Breast epithelium (tissue), 4 donors: ENCODE data around the gene PSMB11. TPM values are rescaled to one million over a fixed set of nuclear protein-coding genes. Genes with fewer than 3 reads are reported as not detected.
A peak's percentile ranks its signal among the peaks of the same experiment; 100 is the strongest.

ENCODE experiments used
- DNase-seq, 2 donors: peaks; one replicate each; pipeline ENCODE4 v3.0.0-alpha.2; 2019; ENCODE audit warnings: low spot score in 2 of 2
- H3K27ac ChIP-seq, 2 donors: fragments of 200-600 bp; sonication (generic) in 1 of 2; one replicate each; pipeline ENCODE4 v1.5.1; 2016 to 2019; ENCODE audit warnings: mild to moderate bottlenecking in 1 of 2
- H3K27me3 ChIP-seq, 2 donors: fragments of 200-600 bp; sonication (generic) in 1 of 2; one replicate each; pipeline versions ENCODE4 v1.5.1 to v1.6.0; 2017 to 2019; ENCODE audit warnings: control low read depth in 1 of 2, mild to moderate bottlenecking in 1 of 2
- H3K36me3 ChIP-seq: fragments of 200-600 bp; one replicate; pipeline ENCODE4 v1.5.1; 2019
- H3K4me1 ChIP-seq, 2 donors: fragments of 200-600 bp; sonication (generic); one replicate each; pipeline ENCODE4 v1.5.1; 2016 to 2019; ENCODE audit warnings: control low read depth in 1 of 2
- H3K4me3 ChIP-seq, 3 donors: fragments of 200-600 bp; sonication (generic); 1 replicate in 2 of 3; 2 replicates in 1 of 3; pipeline ENCODE4 v1.5.1; 2016 to 2019; ENCODE audit warnings: mild to moderate bottlenecking in 3 of 3, moderate library complexity in 2 of 3
- H3K9me3 ChIP-seq, 2 donors: fragments of 200-600 bp; sonication (generic) in 1 of 2; one replicate each; pipeline ENCODE4 v1.5.1; 2016 to 2019; ENCODE audit warnings: control low read depth in 1 of 2
- POLR2A ChIP-seq: fragments of 450-650 bp; IDR thresholded peaks from one replicate; pipeline ENCODE4 v1.6.1; 2016; ENCODE audit warnings: antibody characterized with exemption, mild to moderate bottlenecking, moderate library complexity
- POLR2AphosphoS5 ChIP-seq, 3 donors: sonication (generic); formaldehyde crosslinking; IDR thresholded peaks; one replicate each; pipeline ENCODE4 v1.6.1; 2017; ENCODE audit warnings: antibody characterized with exemption in 3 of 3
- intact Hi-C: fragments of 100-400 bp; cut with DNase I; formaldehyde crosslinking; loops from one replicate; pipeline ENCODE4 v1.15.1; 2023; ENCODE audit warnings: low total_unique reads
- total RNA-seq, 3 donors: library from RNA; depleted of rRNA; stranded (reverse); fragments of >200 nt; gene quantifications; one replicate each; pipeline ENCODE4 v1.1.0, GENCODE V29; 2016
- TF ChIP-seq, protein P1 (sequence below), 3 donors: fragments of 450-650 bp; IDR thresholded peaks; one replicate each; pipeline ENCODE4 v1.5.1; 2016 to 2017; ENCODE audit warnings: antibody characterized with exemption in 3 of 3, mild to moderate bottlenecking in 3 of 3, moderate library complexity in 3 of 3

PSMB11 gene
- total RNA-seq, 3 donors from 2014 or later, result not detected

DNA sequence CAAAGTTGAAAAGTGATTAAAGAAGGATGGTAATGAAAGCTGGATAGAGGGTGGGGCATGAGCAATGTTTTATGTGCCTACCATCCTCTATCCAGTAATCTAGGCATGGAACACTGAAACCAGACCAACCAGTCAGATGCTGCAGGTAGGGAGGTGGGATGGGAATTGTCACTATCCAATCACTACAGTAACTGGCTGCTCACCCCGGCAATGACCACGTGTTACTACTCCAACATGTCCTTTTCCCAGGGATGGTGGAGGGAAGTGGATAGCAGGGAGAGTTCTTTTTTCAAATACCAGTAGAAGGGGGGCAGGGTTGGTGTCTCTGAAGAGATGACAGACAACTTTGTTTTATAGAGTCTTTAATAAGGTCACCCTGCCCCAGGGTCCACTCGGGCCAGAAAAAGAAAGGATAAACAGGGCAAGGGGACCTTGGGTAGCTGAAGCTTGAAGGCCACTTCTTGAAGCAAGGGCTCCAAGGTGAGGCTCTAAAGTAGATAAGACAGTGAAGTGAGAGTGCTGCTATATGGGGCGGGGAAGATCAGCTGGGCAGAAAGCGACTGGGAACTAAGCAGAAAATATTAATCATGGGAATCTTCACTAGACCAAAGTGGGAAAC lies 30.0 kb downstream of the PSMB11 start:
- Histone ChIP-seq H3K4me1 (peaks cover 7 to 13% of the 10 kb centered on the region in 2 donors), H3K27ac (peak overlapping the region; percentile 84 to 93), H3K27me3 (no peaks in the 10 kb centered on the region), H3K36me3 (no peaks in the 10 kb centered on the region), H3K4me3 (peak overlapping the region; percentile 56 to 77 (median 57)), H3K9me3 (no peaks in the 10 kb centered on the region)
- DNase-seq, result no peak
- intact Hi-C loops, result no loop called here
- TF ChIP-seq, protein P1, sequence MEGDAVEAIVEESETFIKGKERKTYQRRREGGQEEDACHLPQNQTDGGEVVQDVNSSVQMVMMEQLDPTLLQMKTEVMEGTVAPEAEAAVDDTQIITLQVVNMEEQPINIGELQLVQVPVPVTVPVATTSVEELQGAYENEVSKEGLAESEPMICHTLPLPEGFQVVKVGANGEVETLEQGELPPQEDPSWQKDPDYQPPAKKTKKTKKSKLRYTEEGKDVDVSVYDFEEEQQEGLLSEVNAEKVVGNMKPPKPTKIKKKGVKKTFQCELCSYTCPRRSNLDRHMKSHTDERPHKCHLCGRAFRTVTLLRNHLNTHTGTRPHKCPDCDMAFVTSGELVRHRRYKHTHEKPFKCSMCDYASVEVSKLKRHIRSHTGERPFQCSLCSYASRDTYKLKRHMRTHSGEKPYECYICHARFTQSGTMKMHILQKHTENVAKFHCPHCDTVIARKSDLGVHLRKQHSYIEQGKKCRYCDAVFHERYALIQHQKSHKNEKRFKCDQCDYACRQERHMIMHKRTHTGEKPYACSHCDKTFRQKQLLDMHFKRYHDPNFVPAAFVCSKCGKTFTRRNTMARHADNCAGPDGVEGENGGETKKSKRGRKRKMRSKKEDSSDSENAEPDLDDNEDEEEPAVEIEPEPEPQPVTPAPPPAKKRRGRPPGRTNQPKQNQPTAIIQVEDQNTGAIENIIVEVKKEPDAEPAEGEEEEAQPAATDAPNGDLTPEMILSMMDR (IDR thresholded peaks at IDR 0.05), result no peak
- TF ChIP-seq POLR2AphosphoS5 (IDR thresholded peaks at IDR 0.05) (no peak), POLR2A (no peak)

DNA sequence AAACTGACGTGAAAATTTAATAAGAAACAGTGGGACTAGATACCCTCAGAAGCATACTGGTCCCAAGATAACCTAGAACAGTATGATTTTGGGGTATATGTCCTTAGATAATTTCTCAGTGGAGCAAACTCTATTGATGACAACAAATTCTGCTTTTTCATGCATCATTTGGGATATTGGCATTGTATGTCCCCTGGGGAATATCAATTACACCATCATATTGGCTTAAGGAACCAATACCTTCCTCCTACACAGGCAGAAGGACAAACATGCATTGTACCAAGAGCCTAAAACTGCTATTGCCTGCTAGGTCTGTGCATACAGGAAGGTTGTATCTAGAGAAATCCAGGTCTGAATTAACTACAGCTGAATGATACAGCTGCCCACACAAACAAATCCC lies 32.9 kb downstream of the PSMB11 start:
- H3K4me3 ChIP-seq, result no peak overlapping the region
- H3K27me3 ChIP-seq, result no peaks in the 10 kb centered on the region
- intact Hi-C loops, result no loop called here
- TF ChIP-seq, protein P1 (IDR thresholded peaks at IDR 0.05), result no peak
- TF ChIP-seq POLR2AphosphoS5 (IDR thresholded peaks at IDR 0.05) (no peak), POLR2A (no peak)
- H3K36me3 ChIP-seq, result no peaks in the 10 kb centered on the region
- DNase-seq, result no peak
- peaks cover 7 to 13% of the 10 kb centered on the region in 2 donors for H3K4me1 ChIP-seq
- H3K9me3 ChIP-seq, result no peaks in the 10 kb centered on the region
- H3K27ac ChIP-seq, result no peak overlapping the region

DNA sequence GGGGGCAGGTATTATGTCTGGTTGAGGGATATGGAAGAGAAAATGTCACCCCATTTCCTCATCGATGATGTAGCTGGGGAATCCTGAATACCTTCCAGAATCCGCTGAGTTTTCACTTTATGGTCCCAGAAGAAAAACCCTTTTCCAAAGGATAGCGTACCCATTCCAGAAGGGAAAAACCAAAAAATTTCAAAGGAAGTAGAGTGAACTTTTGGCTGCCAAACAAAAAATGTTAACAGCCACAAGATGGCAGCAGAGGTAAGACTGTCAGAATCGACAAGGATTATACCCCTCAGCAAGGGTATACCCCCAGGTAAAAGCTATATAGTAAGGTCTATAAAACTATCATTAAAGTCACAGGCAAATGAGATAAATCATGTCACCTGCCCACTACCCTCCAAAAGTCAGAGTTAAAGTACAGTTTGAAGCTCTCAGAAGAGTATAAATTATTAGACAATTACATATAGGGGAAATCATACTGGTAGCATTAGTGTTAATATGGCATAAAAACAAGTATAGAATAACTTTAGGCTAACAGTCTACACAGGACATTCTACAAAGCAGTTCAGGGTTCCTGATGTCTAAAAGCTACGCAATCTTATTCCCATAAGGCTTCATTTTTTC lies 34.9 kb downstream of the PSMB11 start:
- TF ChIP-seq, protein P1 (IDR thresholded peaks at IDR 0.05), result peak in 1 of 3 donors; percentile 58
- no peak for TF ChIP-seq POLR2AphosphoS5 (IDR thresholded peaks at IDR 0.05)
- TF ChIP-seq POLR2A, result no peak
- intact Hi-C loops, result no loop called here
- Histone ChIP-seq H3K27ac (peak overlapping the region in 1 of 2 donors; percentile 50), H3K4me1 (peaks cover 3 to 7% of the 10 kb centered on the region in 2 donors), H3K36me3 (no peaks in the 10 kb centered on the region), H3K27me3 (no peaks in the 10 kb centered on the region), H3K9me3 (no peaks in the 10 kb centered on the region), H3K4me3 (no peak overlapping the region)
- no peak for DNase-seq

DNA sequence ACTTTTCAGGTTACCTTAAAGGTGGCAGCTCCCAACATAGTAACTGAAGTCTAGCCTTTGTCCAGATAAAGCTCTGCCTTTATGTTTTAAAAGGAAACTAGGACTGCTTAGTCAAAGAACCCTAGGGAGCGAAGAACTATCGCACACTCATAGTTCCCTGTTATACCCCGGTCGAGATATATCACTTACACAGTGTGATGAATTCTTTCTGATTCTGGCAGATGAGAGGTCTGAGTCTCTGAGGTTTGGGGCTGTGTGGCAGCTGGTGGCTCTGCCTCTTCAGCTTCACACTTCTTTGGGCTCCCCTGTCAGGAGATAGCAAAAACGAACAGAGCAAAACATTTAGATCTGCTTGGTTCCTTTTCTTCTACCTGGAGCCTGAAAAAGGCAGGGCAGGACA lies 36.0 kb downstream of the PSMB11 start:
- Histone ChIP-seq H3K4me1 (no peaks in the 10 kb centered on the region), H3K27ac (peak overlapping the region; percentile 65 to 84), H3K36me3 (no peaks in the 10 kb centered on the region), H3K9me3 (no peaks in the 10 kb centered on the region), H3K4me3 (no peak overlapping the region), H3K27me3 (no peaks in the 10 kb centered on the region)
- intact Hi-C loops, result no loop called here
- no peak for DNase-seq
- TF ChIP-seq, protein P1 (IDR thresholded peaks at IDR 0.05), result no peak
- TF ChIP-seq POLR2A (no peak), POLR2AphosphoS5 (IDR thresholded peaks at IDR 0.05) (no peak)

DNA sequence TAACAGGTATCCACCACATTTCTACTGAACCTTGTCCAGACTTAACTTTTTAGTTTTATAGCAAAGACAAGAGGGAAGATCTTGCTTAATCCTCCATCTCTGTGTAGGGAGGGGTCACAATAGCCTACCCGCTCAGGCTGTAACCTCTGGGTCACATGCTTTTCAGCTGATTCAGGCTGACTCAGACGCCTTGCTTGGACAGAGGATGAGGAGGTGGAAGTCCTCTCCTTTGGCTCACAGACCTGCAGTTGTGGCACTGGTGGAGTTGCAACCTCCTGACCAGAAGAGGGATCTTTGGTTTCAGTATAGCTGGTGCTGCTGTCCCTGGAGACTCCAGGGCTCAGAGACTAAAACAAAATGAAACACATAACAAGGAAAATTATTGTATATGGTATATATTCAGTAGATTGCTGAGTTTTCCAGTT lies 36.7 kb downstream of the PSMB11 start:
- no peaks in the 10 kb centered on the region for H3K36me3 ChIP-seq
- TF ChIP-seq POLR2AphosphoS5 (IDR thresholded peaks at IDR 0.05) (peak in 2 of 3 donors; percentile 67 to 89), POLR2A (no peak)
- TF ChIP-seq, protein P1 (IDR thresholded peaks at IDR 0.05), result no peak

More for the DNA sequence above, 36.7 kb downstream of the PSMB11 start:
- Histone ChIP-seq H3K9me3 (no peaks in the 10 kb centered on the region), H3K27ac (peak overlapping the region; percentile 65 to 84), H3K27me3 (no peaks in the 10 kb centered on the region), H3K4me3 (no peak overlapping the region), H3K4me1 (no peaks in the 10 kb centered on the region)
- intact Hi-C loops, result no loop called here
- DNase-seq, result no peak
